ENCODE data around the gene MAD2L2. TPM values are rescaled to one million over a fixed set of nuclear protein-coding genes. Genes with fewer than 3 reads are reported as not detected.

MAD2L2 gene
- total RNA-seq, 1 donor: 30.7 TPM

GRCh38 chr1:11684070-11684469 is 3.1 kb upstream of the MAD2L2 start:
- H3K4me3 ChIP-seq (ENCODE audit: low read depth, low read length): no peak overlapping the region
- TF ChIP-seq CTCF (IDR thresholded peaks at IDR 0.05; ENCODE audit: insufficient read depth, low read depth, low read length): no peak
- no peak for DNase-seq (ENCODE audit: low read depth)

GRCh38 chr1:11682799-11683198 is 1.9 kb upstream of the MAD2L2 start:
- DNase-seq (ENCODE audit: low read depth): no peak

GRCh38 chr1:11682287-11682771 is 1.4 kb upstream of the MAD2L2 start:
- DNase-seq (ENCODE audit: low read depth): no peak
- no peak for TF ChIP-seq CTCF (IDR thresholded peaks at IDR 0.05; ENCODE audit: insufficient read depth, low read depth, low read length)
- H3K4me3 ChIP-seq (ENCODE audit: low read depth, low read length): no peak overlapping the region

More at GRCh38 chr1:11682799-11683198, 1.9 kb upstream of the MAD2L2 start:
- H3K4me3 ChIP-seq (ENCODE audit: low read depth, low read length): no peak overlapping the region
- no peak for TF ChIP-seq CTCF (IDR thresholded peaks at IDR 0.05; ENCODE audit: insufficient read depth, low read depth, low read length)

GRCh38 chr1:11680270-11681070 is 478 bp downstream of the MAD2L2 start:
- no peak for TF ChIP-seq CTCF (IDR thresholded peaks at IDR 0.05; ENCODE audit: insufficient read depth, low read depth, low read length)
- no peak for DNase-seq (ENCODE audit: low read depth)
- peak overlapping the region; percentile 87 for H3K4me3 ChIP-seq (ENCODE audit: low read depth, low read length)

GRCh38 chr1:11678442-11678841 is 2.5 kb downstream of the MAD2L2 start:
- no peak for DNase-seq (ENCODE audit: low read depth)
- no peak for TF ChIP-seq CTCF (IDR thresholded peaks at IDR 0.05; ENCODE audit: insufficient read depth, low read depth, low read length)
- no peak overlapping the region for H3K4me3 ChIP-seq (ENCODE audit: low read depth, low read length)

- no peak for TF ChIP-seq CTCF (IDR thresholded peaks at IDR 0.05; ENCODE audit: insufficient read depth, low read depth, low read length)
- no peak overlapping the region for H3K4me3 ChIP-seq (ENCODE audit: low read depth, low read length)
- DNase-seq (ENCODE audit: low read depth): no peak
Measured at GRCh38 chr1:11676386-11677103, 4.4 kb downstream of the MAD2L2 start.

Measured in fibroblast of villous mesenchyme (primary cell).